GM19043 (cell line): ENCODE results near the gene OSBPL5.
"Not testable (repeated sequence)": the region's sequence is repeated elsewhere in the genome, so short reads cannot be mapped to it uniquely, and the experiment has no call there.

Experiments
- ATAC-seq: cut with Tn5 transposase; IDR thresholded peaks from one replicate; pipeline ENCODE4 v1.9.1; 2021; ENCODE audit warnings: low read depth; ENCODE audit not compliant: unreplicated experiment

OSBPL5 gene

DNA sequence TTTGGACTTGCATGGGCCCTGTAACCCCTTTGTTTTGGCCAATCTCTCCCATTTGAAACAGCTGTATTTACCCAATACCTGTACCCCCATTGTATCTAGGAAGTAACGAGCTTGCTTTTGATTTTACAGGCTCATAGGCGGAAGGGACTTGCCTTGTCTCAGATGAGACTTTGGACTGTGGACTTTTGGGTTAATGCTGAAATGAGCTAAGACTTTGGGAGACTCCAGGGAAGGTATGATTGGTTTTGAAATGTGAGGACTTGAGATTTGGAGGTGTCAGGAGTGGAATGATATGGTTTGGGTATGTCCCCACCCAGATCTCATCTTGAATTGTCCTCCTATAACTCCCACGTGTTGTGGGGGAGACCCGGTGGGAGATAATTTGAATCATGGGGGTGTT is 101.7 kb downstream of the OSBPL5 start:
- ATAC-seq = not testable (repeated sequence)

DNA sequence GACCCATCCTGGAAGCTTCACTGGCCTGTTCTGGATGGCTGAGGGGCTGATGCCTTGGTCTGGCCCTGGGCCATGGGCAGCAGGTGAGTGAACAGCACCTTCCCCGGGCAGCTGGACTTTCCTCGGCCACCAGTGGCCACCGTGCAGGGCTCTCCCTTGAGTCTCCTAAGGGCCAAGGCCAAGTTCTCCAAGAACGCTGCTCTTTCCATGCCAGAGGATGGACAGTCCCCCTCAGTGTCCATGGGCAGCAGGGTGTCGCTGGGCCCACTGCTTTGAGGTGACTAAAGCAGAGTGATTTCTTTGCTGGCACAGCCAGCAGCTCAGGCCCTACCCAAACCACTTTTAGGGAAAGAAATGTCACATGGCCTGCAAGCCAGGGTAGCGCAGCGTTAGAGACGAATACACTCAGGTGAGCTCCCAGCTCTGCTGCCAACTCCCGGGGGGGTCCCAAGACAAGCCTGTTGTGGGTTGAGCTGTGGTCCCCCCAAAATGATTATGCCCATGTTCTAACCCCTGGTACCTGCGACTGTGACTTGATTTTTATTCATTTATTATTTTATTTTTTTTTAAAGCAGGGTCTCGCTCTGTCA is 104.6 kb downstream of the OSBPL5 start:
- no peak for ATAC-seq

- ATAC-seq = no peak
Measured at GRCh38 chr11:3058753-3059664, 106.1 kb downstream of the OSBPL5 start.

DNA sequence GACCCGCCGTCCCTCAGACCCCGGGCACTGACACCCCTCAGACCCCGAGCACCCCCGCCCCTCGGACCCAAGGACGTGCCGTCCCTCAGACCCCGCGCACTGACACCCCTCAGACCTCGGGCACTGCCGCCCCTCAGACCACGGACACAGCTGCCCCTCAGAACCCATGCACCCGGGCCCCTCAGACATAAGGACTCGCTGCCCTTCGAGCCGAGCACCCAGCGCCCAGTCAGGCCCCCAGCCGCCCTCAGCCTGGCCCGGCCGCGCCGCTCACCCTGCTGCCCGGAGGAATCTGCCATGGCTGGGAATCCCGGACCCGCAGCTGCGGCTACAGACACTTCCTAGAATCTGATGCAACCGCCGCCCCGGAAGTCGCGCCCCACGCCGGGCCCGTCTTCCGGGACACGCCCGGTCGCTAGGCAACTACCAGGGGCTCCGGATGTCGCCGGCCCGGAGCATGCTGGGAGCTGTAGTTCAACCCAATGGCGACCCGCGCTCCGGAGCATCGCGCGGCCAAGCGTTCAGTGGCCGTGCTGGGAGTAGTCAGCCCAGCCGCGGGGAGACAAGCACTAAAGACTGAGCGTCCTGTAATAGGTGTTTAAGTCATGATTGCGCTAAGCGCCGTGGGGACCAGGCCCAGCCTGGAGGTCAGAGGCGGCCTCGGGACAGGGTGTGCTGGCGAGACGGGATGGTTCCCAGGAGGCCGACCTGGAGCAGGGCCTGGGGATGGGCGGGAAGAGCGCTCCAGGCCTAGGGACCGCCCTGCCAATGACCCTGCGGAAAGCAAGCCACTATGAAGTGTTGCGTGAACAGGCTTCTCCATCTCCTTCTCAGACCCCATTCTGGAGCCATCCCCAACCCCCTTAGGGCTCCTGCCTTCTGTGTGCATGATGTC is 107.8 kb downstream of the OSBPL5 start, which contains the start of gene CARS1:
Gene CARS1 (minus strand): TSS at position 355 of the 895 bp plus-strand sequence. CDS start 56 bp downstream, at position 299.
- ATAC-seq = peak; percentile 98

DNA sequence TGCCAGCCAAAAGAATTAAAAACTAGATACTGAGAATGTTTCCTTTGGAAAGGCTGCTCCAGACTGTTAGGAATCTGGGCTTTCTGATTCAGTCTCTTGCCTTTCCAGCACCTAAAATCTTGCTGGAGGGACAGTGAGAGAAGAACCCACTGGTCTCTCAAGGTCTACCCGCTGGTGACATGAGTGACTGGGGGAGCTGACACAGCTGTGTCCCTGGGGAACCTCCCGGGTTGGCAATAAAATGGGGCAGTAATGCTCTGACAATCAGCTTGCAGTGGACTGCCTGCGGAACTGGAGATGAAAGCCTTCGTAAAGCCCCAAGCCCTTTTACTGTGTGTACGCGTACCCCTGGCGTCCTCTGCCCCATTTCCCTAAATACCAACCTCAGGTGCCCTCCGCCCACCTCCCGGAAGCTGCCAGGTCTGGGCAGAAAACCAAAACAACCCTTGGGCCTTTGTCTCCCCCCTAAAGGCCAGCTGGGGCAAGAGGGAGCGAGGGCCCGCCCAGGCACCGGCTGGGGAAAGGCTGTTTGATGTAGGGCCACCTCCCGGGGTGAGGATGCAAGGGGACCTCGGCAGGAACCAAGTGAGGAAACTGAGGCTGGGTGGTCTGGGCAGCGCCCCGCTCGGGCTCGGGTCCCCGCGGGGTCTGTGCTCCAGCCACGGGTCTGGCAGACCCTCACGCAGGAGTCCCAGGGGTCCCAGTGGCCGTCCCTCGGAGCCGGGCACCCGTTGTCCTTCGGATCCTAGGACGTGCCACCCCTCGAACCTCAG is 108.6 kb downstream of the OSBPL5 start:
- ATAC-seq = no peak

DNA sequence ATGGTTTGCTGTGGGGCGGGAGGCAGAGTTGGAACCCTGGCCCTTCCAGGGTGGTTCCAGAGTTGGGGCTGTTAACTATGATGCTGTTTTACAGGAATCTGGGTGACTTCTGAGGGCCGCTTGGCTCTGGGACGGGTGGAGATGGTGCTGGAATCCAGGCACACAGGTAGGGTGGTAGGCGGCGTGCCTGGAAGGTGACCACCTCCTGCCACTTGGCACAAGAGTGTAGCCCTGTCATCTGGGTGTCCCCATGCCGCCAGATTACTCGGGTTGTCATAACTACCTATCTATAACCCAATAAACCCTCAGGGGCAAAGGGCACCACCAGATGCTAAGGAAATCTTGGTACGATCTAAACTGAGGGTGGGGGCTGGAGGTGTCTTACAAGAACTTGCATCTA is 109.2 kb downstream of the OSBPL5 start:
- ATAC-seq = no peak

DNA sequence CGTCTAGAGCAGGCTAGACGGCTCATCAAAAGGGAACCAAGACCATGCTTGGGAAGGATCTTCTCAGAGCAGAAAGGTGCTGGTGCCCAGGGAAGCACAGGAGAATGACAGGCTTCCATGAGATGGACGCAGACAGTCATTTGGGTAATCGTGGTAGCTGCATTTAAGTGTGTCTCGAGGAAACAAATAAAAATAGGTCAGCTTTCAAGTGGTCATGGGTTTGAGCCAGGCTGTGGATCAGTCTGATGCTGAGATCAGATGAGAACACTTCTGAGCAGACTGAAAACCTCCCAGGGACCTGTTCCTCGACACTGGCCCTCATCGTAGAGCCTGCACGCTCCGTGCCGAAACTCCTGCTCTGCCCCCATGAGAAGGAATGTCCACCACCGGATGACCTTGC is 112.5 kb downstream of the OSBPL5 start:
- no peak for ATAC-seq

DNA sequence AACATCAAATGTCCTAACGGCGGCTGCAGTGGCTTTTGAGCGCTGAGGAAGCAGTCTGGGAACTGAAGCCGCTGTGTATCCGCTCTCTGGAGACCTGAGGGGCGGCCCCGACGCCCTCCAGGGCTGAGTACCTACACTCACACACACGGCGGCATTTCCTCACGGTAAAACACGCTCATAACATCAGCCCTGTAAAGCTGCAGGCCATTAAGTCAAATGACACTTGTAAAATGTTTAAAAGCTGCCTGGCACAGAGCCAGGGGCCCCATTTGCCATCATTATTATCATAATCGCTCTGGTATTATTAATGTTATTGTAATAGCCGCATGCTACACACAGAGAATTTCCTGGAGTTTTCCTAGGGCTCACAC is 113.0 kb downstream of the OSBPL5 start:
- ATAC-seq = no peak

- no peak for ATAC-seq
Measured at GRCh38 chr11:3051196-3052108, 113.7 kb downstream of the OSBPL5 start.

GRCh38 chr11:3050386-3051195 is 114.5 kb downstream of the OSBPL5 start:
- no peak for ATAC-seq

GRCh38 chr11:3049430-3050243 is 115.5 kb downstream of the OSBPL5 start:
- peak; percentile 84 for ATAC-seq

GRCh38 chr11:3047637-3048036 is 117.5 kb downstream of the OSBPL5 start:
- no peak for ATAC-seq

DNA sequence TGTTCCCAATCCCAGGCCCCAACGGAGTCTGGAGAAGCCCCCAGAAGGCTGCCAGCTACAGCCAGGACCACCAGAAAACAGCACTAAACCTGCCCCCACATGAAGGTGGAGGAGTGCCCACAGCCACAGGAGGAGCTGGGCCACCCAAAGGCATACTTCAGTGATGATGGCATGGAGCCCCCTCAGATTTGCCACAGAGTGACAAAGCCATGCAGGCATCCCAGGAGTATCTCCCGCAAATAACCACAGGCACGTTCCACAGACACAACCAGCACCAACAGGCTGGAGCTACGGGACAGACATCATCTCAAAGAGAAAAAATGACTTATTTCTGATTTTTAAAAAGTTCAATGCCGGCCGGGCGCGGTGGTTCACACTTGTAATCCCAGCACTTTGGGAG is 118.5 kb downstream of the OSBPL5 start:
- ATAC-seq = no peak

DNA sequence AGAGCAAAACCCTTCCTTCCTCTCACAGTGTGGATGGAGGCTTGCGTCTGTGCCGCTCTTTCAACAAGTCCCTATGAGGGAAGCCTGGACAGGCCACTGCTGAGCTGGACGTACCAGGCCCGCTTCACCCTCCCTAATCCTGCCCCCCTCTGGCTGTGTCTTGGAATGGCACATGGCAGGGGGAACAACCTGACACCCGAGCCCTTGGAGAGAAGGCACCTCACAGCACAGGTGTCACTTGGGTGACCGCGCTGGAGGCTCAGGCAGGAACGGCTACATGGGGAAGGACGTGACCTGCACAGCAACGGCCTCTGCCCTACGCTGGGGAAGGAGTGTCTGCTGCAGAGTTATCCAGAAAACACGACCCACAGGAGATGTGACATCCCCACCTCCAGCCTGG is 118.9 kb downstream of the OSBPL5 start:
- no peak for ATAC-seq

- no peak for ATAC-seq
Measured at GRCh38 chr11:3044915-3045314, 120.2 kb downstream of the OSBPL5 start.

DNA sequence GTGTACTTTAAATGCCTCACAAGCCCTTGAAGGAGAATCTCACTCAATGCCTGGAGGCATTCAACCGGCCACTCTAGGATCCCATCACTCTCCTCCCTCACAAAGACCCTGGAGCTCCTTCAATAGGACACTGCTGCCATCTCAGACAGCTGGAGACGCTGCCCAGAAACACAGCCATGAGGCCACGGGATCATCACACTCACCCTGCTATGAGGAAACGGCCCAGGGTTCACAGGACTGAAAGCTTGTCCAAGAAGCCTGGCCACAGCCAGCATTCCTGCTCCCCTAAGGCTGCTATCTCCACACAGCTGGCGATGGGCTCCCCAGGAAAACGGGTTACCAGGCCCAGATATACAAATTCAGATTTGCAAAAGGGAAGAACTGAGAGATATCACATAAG is 121.1 kb downstream of the OSBPL5 start:
- ATAC-seq = no peak

DNA sequence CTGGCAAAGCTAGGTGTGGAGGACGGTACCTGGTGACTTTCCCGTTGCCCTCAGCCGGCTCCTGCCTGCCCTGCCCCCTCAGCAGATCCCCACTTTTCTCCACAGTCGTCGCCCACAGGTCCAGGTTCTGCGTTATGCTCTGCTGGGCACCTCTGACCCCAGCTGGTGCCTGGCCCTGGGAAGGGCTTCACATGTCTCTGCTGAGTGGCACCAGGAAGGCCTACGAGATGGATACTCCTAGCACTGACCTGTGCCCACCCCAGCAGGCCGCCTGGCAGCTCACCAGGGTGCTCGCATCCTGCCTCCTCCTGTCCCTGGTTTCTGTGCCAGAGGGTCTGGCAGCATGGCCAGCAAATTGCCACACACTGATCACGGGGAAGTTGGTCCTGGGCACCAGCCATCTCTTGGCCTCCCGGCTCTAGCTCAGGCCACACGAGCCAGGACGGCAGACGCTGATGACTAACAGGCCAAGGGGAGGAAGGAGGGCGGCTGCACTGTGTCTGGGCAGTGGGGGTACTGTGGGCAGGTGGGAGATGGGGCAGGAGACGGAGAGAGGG is 121.7 kb downstream of the OSBPL5 start:
- no peak for ATAC-seq
